Cardiac muscle cell (in vitro differentiated cells and primary cell): Measurements from ENCODE around the gene NAA38. TPM values are rescaled to one million over a fixed set of nuclear protein-coding genes. Genes with fewer than 3 reads are reported as not detected.

Experiments used
- DNase-seq, 2 donors: peaks; one replicate each; pipeline versions ENCODE4 v3.0.0 to v3.0.0-alpha.2; 2010 to 2017; ENCODE audit warnings: low read depth in 1 of 2, low spot score in 1 of 2
- H3K27ac ChIP-seq: fragments of 200-600 bp; sonication (generic); 2 replicates; pipeline ENCODE4 v1.5.1; 2016
- H3K27me3 ChIP-seq: fragments of 200-600 bp; sonication (generic); 2 replicates; pipeline ENCODE4 v1.6.0; 2016; ENCODE audit warnings: control low read depth
- H3K36me3 ChIP-seq: fragments of 200-600 bp; sonication (generic); 2 replicates; pipeline ENCODE4 v1.5.1; 2016; ENCODE audit warnings: control low read depth
- H3K4me1 ChIP-seq: fragments of 200-600 bp; sonication (generic); 2 replicates; pipeline ENCODE4 v1.8.1; 2017; ENCODE audit warnings: low read depth, mild to moderate bottlenecking, mixed run types
- H3K4me3 ChIP-seq: fragments of 200-600 bp; sonication (generic); 2 replicates; pipeline ENCODE4 v1.5.1; 2016; ENCODE audit warnings: mild to moderate bottlenecking
- H3K9me3 ChIP-seq: fragments of 200-600 bp; sonication (generic); 2 replicates; pipeline ENCODE4 v1.5.1; 2017; ENCODE audit warnings: low read depth, mild to moderate bottlenecking, control low read depth
- polyA plus RNA-seq: library from polyadenylated mRNA; unstranded; fragments of >200 nt; fragmentation: Nextera tagmentation; extraction: Ambion mirVana; gene quantifications from 2 replicates; pipeline ENCODE4 v1.2.1, GENCODE V29; 2016
- total RNA-seq: library from RNA; depleted of rRNA; stranded (reverse); fragments of >200 nt; gene quantifications from 2 replicates; pipeline ENCODE4 v1.2.3, GENCODE V29; 2016
- TF ChIP-seq, protein P1 (sequence below): IDR thresholded peaks from 2 replicates; pipeline ENCODE4 v1.5.1; 2012; ENCODE audit warnings: low read depth, mild to moderate bottlenecking, low read length

Gene NAA38
- total and polyA plus RNA-seq, 2 experiments from 2014 or later, result 107 to 168 TPM

DNA sequence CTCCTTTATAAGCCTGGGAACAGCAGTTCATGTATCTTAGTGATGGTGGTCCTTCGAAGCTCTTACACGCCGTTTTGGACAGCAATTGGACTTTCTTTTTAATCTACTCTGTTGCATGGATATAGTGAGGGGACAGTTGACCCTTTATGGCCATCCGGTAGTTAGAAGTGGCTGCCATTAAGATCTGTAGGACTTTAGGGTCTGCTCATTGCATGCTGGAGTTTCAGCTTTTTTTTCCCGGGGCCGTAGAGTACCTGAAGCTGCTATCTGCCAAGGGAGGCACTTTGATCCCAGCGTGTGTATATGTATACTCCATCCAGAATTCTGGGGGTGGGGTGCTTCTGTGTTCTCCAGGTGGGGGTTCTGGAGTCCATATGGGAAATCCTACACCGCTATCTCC, 1.7 kb upstream of the NAA38 start:
- Histone ChIP-seq H3K27ac (no peak overlapping the region), H3K27me3 (no peaks in the 10 kb centered on the region), H3K9me3 (no peaks in the 10 kb centered on the region), H3K4me1 (peaks cover 24% of the 10 kb centered on the region), H3K36me3 (no peaks in the 10 kb centered on the region), H3K4me3 (no peak overlapping the region)
- TF ChIP-seq, protein P1, sequence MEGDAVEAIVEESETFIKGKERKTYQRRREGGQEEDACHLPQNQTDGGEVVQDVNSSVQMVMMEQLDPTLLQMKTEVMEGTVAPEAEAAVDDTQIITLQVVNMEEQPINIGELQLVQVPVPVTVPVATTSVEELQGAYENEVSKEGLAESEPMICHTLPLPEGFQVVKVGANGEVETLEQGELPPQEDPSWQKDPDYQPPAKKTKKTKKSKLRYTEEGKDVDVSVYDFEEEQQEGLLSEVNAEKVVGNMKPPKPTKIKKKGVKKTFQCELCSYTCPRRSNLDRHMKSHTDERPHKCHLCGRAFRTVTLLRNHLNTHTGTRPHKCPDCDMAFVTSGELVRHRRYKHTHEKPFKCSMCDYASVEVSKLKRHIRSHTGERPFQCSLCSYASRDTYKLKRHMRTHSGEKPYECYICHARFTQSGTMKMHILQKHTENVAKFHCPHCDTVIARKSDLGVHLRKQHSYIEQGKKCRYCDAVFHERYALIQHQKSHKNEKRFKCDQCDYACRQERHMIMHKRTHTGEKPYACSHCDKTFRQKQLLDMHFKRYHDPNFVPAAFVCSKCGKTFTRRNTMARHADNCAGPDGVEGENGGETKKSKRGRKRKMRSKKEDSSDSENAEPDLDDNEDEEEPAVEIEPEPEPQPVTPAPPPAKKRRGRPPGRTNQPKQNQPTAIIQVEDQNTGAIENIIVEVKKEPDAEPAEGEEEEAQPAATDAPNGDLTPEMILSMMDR, result no peak
- DNase-seq, result no peak

DNA sequence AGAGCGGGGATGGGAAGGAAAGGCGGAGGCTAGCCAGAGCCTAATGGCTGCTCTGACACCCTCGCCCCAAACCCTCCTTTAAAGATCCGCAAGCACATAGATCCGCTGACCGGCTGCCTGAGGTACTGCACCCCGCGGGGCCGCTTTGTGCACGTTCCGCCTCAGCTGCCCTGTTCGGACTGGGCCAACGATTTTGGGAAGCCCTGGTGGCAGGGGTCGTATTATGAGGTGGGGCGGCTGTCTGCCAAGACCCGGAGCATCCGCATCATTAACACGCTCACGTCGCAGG, 1.1 kb upstream of the NAA38 start:
- DNase-seq, result peak; percentile 62 to 64
- Histone ChIP-seq H3K9me3 (no peaks in the 10 kb centered on the region), H3K36me3 (no peaks in the 10 kb centered on the region), H3K27ac (peak overlapping the region; percentile 87), H3K27me3 (no peaks in the 10 kb centered on the region), H3K4me3 (peak overlapping the region; percentile 58), H3K4me1 (peaks cover 27% of the 10 kb centered on the region)
- TF ChIP-seq, protein P1, result peak; percentile 43

DNA sequence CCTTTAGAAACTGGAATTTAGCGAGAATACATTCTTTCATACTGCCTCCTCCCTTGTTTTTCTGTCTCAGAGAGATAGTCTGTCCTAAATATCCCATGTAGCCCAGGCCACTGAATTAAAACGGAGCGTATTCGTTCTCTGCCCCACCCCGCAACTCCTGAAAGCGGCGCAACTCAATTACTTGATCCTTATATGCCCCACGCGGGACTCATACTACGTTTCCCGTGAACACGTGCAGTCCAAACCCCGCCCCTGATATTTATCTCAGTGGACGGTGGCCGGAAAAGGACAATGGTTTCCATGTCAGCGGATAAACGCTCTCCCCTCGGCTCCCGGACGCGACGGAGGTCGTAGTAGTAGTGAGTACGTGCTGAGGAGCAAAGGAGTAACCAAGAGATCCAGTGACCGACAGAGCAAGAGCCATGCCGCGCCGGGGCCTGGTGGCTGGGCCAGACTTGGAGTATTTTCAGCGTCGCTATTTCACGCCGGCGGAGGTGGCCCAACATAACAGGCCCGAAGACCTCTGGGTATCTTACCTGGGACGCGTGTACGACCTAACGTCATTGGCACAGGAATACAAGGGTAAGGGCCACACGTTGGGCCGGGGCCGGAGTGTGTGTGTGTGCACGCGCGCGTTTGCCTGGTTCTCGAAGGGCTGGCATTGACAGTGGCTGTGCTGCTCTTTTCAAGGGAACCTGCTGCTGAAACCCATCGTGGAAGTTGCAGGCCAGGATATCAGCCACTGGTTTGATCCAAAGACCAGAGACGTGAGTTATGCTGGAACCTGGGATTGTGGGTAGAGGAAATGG, 558 bp upstream of the NAA38 start, which contains the start of gene CYB5D1:
TSS of gene CYB5D1 (plus strand) at position 291 of the 809 bp plus-strand sequence. CDS start at position 423, 132 bp downstream.
- Histone ChIP-seq H3K36me3 (no peaks in the 10 kb centered on the region), H3K4me1 (peaks cover 27% of the 10 kb centered on the region), H3K27me3 (no peaks in the 10 kb centered on the region), H3K9me3 (no peaks in the 10 kb centered on the region), H3K27ac (peak within 1 kb of the TSS; percentile 87), H3K4me3 (peak within 1 kb of the TSS; percentile 58)
- DNase-seq, result peak; percentile 92 to 95
- TF ChIP-seq, protein P1, result no peak

- Histone ChIP-seq H3K9me3 (no peaks in the 10 kb centered on the region), H3K27me3 (no peaks in the 10 kb centered on the region), H3K36me3 (peaks cover 7% of the 10 kb centered on the region), H3K27ac (peak overlapping the region; percentile 87), H3K4me1 (peaks cover 27% of the 10 kb centered on the region), H3K4me3 (peak overlapping the region; percentile 58)
- TF ChIP-seq, protein P1, result no peak
- peak in 1 of 2 donors; percentile 77 for DNase-seq
These were observed 1.1 kb downstream of the NAA38 start for GRCh38 chr17:7856011-7856810.

DNA sequence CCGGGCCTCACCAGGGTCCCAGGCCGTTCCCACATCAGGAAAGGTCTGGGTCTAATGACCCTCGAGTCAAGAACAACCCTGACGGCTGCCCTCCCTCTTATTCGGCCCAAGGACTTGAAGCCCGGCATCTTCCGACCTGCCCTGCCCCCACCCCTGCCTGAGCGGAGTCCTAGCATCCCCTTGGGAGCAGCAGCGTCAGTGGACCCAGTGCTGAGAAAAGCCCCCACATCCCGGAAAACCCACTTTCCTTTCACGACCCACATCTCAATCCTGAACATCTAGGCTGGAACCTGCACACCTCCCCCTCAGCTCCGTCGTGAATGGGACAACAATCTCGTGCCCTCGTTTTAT, 1.7 kb downstream of the NAA38 start:
- TF ChIP-seq, protein P1, result no peak
- Histone ChIP-seq H3K4me1 (peaks cover 27% of the 10 kb centered on the region), H3K27me3 (no peaks in the 10 kb centered on the region), H3K36me3 (peaks cover 10% of the 10 kb centered on the region), H3K4me3 (peak overlapping the region; percentile 58), H3K27ac (peak overlapping the region; percentile 18), H3K9me3 (no peaks in the 10 kb centered on the region)
- DNase-seq, result no peak
